H1 (cell line): ENCODE results near the gene BCKDHA. TPM values are rescaled to one million over a fixed set of nuclear protein-coding genes. Genes with fewer than 3 reads are reported as not detected.

ENCODE experiments used
- GTF2F1 ChIP-seq: IDR thresholded peaks from 2 replicates; pipeline ENCODE4 v1.6.1; 2012; ENCODE audit warnings: low read depth, low read length, improper control_type of control experiment, borderline replicate concordance
- POU5F1 ChIP-seq: IDR thresholded peaks from 2 replicates; pipeline ENCODE4 v1.6.1; 2011; ENCODE audit warnings: low read depth, mild to moderate bottlenecking, low read length, moderate library complexity
- polyA plus RNA-seq, 7 experiments: library from polyadenylated mRNA; depleted of rRNA in 3 of 7; stranded (reverse) in 5 of 7; unstranded in 2 of 7; fragments of >200 nt in 5 of 7; fragments of 200-250 nt in 2 of 7; gene quantifications; 1 replicate in 5 of 7; 2 replicates in 1 of 7; 4 replicates in 1 of 7; pipeline versions ENCODE4 v1.2.1 to v1.2.3, GENCODE V29; 2011 to 2013; ENCODE audit warnings: missing spikeins in 2 of 7, mixed read lengths in 2 of 7
- total RNA-seq: library from RNA; stranded (reverse); fragmentation: NEBNext Ultra II Directional; extraction: Animal tissue kit (Norgen Biotek cat#: 25700); gene quantifications from 2 replicates; pipeline ENCODE4 v1.2.1, GENCODE V29; 2021
- TF ChIP-seq, protein P1 (sequence below): fragments of 300-600 bp; sonication (generic); IDR thresholded peaks from 2 replicates; pipeline ENCODE4 v1.7.1; 2012; ENCODE audit warnings: low read length, moderate library complexity, mild to moderate bottlenecking, inconsistent platforms; ENCODE audit not compliant: insufficient replicate concordance

The BCKDHA gene
- total and polyA plus RNA-seq, 2 of the 8 experiments (the other 6 are each of a cell fraction or from before 2014, with no cell fraction given): 14.2 to 69.6 TPM

- TF ChIP-seq, protein P1, sequence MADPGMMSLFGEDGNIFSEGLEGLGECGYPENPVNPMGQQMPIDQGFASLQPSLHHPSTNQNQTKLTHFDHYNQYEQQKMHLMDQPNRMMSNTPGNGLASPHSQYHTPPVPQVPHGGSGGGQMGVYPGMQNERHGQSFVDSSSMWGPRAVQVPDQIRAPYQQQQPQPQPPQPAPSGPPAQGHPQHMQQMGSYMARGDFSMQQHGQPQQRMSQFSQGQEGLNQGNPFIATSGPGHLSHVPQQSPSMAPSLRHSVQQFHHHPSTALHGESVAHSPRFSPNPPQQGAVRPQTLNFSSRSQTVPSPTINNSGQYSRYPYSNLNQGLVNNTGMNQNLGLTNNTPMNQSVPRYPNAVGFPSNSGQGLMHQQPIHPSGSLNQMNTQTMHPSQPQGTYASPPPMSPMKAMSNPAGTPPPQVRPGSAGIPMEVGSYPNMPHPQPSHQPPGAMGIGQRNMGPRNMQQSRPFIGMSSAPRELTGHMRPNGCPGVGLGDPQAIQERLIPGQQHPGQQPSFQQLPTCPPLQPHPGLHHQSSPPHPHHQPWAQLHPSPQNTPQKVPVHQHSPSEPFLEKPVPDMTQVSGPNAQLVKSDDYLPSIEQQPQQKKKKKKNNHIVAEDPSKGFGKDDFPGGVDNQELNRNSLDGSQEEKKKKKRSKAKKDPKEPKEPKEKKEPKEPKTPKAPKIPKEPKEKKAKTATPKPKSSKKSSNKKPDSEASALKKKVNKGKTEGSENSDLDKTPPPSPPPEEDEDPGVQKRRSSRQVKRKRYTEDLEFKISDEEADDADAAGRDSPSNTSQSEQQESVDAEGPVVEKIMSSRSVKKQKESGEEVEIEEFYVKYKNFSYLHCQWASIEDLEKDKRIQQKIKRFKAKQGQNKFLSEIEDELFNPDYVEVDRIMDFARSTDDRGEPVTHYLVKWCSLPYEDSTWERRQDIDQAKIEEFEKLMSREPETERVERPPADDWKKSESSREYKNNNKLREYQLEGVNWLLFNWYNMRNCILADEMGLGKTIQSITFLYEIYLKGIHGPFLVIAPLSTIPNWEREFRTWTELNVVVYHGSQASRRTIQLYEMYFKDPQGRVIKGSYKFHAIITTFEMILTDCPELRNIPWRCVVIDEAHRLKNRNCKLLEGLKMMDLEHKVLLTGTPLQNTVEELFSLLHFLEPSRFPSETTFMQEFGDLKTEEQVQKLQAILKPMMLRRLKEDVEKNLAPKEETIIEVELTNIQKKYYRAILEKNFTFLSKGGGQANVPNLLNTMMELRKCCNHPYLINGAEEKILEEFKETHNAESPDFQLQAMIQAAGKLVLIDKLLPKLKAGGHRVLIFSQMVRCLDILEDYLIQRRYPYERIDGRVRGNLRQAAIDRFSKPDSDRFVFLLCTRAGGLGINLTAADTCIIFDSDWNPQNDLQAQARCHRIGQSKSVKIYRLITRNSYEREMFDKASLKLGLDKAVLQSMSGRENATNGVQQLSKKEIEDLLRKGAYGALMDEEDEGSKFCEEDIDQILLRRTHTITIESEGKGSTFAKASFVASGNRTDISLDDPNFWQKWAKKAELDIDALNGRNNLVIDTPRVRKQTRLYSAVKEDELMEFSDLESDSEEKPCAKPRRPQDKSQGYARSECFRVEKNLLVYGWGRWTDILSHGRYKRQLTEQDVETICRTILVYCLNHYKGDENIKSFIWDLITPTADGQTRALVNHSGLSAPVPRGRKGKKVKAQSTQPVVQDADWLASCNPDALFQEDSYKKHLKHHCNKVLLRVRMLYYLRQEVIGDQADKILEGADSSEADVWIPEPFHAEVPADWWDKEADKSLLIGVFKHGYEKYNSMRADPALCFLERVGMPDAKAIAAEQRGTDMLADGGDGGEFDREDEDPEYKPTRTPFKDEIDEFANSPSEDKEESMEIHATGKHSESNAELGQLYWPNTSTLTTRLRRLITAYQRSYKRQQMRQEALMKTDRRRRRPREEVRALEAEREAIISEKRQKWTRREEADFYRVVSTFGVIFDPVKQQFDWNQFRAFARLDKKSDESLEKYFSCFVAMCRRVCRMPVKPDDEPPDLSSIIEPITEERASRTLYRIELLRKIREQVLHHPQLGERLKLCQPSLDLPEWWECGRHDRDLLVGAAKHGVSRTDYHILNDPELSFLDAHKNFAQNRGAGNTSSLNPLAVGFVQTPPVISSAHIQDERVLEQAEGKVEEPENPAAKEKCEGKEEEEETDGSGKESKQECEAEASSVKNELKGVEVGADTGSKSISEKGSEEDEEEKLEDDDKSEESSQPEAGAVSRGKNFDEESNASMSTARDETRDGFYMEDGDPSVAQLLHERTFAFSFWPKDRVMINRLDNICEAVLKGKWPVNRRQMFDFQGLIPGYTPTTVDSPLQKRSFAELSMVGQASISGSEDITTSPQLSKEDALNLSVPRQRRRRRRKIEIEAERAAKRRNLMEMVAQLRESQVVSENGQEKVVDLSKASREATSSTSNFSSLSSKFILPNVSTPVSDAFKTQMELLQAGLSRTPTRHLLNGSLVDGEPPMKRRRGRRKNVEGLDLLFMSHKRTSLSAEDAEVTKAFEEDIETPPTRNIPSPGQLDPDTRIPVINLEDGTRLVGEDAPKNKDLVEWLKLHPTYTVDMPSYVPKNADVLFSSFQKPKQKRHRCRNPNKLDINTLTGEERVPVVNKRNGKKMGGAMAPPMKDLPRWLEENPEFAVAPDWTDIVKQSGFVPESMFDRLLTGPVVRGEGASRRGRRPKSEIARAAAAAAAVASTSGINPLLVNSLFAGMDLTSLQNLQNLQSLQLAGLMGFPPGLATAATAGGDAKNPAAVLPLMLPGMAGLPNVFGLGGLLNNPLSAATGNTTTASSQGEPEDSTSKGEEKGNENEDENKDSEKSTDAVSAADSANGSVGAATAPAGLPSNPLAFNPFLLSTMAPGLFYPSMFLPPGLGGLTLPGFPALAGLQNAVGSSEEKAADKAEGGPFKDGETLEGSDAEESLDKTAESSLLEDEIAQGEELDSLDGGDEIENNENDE: no peak
- TF ChIP-seq GTF2F1 (no peak), POU5F1 (no peak)
Observed at GRCh38 chr19:41411968-41412265, 14.3 kb downstream of the BCKDHA start (continued).
